Measurements from ENCODE around the gene ATP6V0C.
A peak's percentile ranks its signal among the peaks of the same experiment; 100 is the strongest.

ATP6V0C gene

GRCh38 chr16:2500918-2501750 lies 12.6 kb upstream of the ATP6V0C start:
- no peak overlapping the region for H2AFZ ChIP-seq (ENCODE audit: low read length)
- H3K27ac ChIP-seq (ENCODE audit: low read depth, low read length, poor library complexity, severe bottlenecking): no peak overlapping the region
- H3K4me3 ChIP-seq (ENCODE audit: low read depth, low read length, poor library complexity, severe bottlenecking): peak overlapping the region; percentile 10
- no peaks in the 10 kb centered on the region for H3K9me2 ChIP-seq (ENCODE audit: low read depth, low read length)
- H3K4me1 ChIP-seq (ENCODE audit: insufficient read depth, low read length, severe bottlenecking): peaks cover 14% of the 10 kb centered on the region
- no peak overlapping the region for H3K9ac ChIP-seq (ENCODE audit: low read length)
- H3K9me3 ChIP-seq (ENCODE audit: low read length): no peaks in the 10 kb centered on the region
- no peaks in the 10 kb centered on the region for H3K36me3 ChIP-seq (ENCODE audit: insufficient read depth, low read length)
- H3K4me2 ChIP-seq (ENCODE audit: low read length): peak overlapping the region; percentile 30; the same call in 1 of the 2 replicates
- TF ChIP-seq EZH2 (IDR thresholded peaks at IDR 0.05; ENCODE audit: borderline replicate concordance, low read length) (no peak), CTCF (IDR thresholded peaks at IDR 0.05; ENCODE audit: low read length) (peak; percentile 95)
- no peaks in the 10 kb centered on the region for H3F3A ChIP-seq (ENCODE audit: insufficient read depth, low read length)
- H3K79me2 ChIP-seq (ENCODE audit: insufficient read depth, low read length): no peaks in the 10 kb centered on the region
- no peaks in the 10 kb centered on the region for H4K20me1 ChIP-seq (ENCODE audit: insufficient read depth, low read length)
- no peaks in the 10 kb centered on the region for H3K27me3 ChIP-seq (ENCODE audit: insufficient read depth, low read length)

GRCh38 chr16:2501946-2502895 lies 11.5 kb upstream of the ATP6V0C start:
- H3K36me3 ChIP-seq (ENCODE audit: insufficient read depth, low read length): no peaks in the 10 kb centered on the region
- H4K20me1 ChIP-seq (ENCODE audit: insufficient read depth, low read length): no peaks in the 10 kb centered on the region
- no peak overlapping the region for H3K4me2 ChIP-seq (ENCODE audit: low read length)
- no peak overlapping the region for H3K4me3 ChIP-seq (ENCODE audit: low read depth, low read length, poor library complexity, severe bottlenecking)
- peaks cover 22% of the 10 kb centered on the region for H3K4me1 ChIP-seq (ENCODE audit: insufficient read depth, low read length, severe bottlenecking)
- no peak for TF ChIP-seq CTCF (IDR thresholded peaks at IDR 0.05; ENCODE audit: low read length)
- TF ChIP-seq EZH2 (IDR thresholded peaks at IDR 0.05; ENCODE audit: borderline replicate concordance, low read length): no peak
- H3K9me2 ChIP-seq (ENCODE audit: low read depth, low read length): no peaks in the 10 kb centered on the region
- H3K79me2 ChIP-seq (ENCODE audit: insufficient read depth, low read length): no peaks in the 10 kb centered on the region
- H2AFZ ChIP-seq (ENCODE audit: low read length): no peak overlapping the region
- H3F3A ChIP-seq (ENCODE audit: insufficient read depth, low read length): no peaks in the 10 kb centered on the region
- no peaks in the 10 kb centered on the region for H3K9me3 ChIP-seq (ENCODE audit: low read length)
- no peaks in the 10 kb centered on the region for H3K27me3 ChIP-seq (ENCODE audit: insufficient read depth, low read length)
- no peak overlapping the region for H3K27ac ChIP-seq (ENCODE audit: low read depth, low read length, poor library complexity, severe bottlenecking)
- no peak overlapping the region for H3K9ac ChIP-seq (ENCODE audit: low read length)

DNA sequence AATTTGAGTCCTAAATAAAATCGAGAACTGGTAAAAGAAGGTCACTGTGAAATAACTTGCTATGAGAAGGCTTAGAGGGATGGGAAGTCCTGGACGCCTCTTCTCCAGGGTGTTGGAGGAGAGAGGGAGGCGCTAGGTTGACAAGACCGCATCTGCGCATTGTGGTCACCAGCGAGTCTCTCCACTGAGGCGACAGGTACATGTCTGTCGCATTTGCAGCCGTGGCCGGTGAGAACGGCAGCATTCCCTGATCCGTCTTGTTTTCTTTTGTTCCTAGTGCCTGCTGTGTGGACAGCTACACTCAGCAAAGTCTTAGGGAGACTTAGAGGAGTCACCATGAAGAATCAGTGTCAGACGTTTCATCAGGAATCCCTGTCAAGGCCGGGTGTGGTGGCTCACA lies 8.1 kb upstream of the ATP6V0C start:
- Histone ChIP-seq H3K27me3 (ENCODE audit: insufficient read depth, low read length) (no peaks in the 10 kb centered on the region), H3K27ac (ENCODE audit: low read depth, low read length, poor library complexity, severe bottlenecking) (no peak overlapping the region), H2AFZ (ENCODE audit: low read length) (no peak overlapping the region), H3K9me3 (ENCODE audit: low read length) (no peaks in the 10 kb centered on the region), H3K9me2 (ENCODE audit: low read depth, low read length) (no peaks in the 10 kb centered on the region), H3K79me2 (ENCODE audit: insufficient read depth, low read length) (no peaks in the 10 kb centered on the region), H3K4me1 (ENCODE audit: insufficient read depth, low read length, severe bottlenecking) (peaks cover 27% of the 10 kb centered on the region), H4K20me1 (ENCODE audit: insufficient read depth, low read length) (no peaks in the 10 kb centered on the region), H3K4me3 (ENCODE audit: low read depth, low read length, poor library complexity, severe bottlenecking) (no peak overlapping the region), H3F3A (ENCODE audit: insufficient read depth, low read length) (no peaks in the 10 kb centered on the region), H3K9ac (ENCODE audit: low read length) (no peak overlapping the region), H3K4me2 (ENCODE audit: low read length) (no peak overlapping the region), H3K36me3 (ENCODE audit: insufficient read depth, low read length) (no peaks in the 10 kb centered on the region)
- TF ChIP-seq EZH2 (IDR thresholded peaks at IDR 0.05; ENCODE audit: borderline replicate concordance, low read length) (no peak), CTCF (IDR thresholded peaks at IDR 0.05; ENCODE audit: low read length) (no peak)

All from OCI-LY1 (cell line).